Adipocyte (in vitro differentiated cells): ENCODE results near the gene CLEC16A.

Experiments used
- DNase-seq: peaks from one replicate; pipeline ENCODE4 v3.0.0-alpha.2; 2015; ENCODE audit warnings: low read depth
- H3K27me3 ChIP-seq: replicated peaks from 2 replicates; pipeline ENCODE4 v1.7.0; 2013; ENCODE audit warnings: mild to moderate bottlenecking, low read length, moderate library complexity; ENCODE audit not compliant: control insufficient read depth, insufficient read depth
- H3K36me3 ChIP-seq: 2 replicates; pipeline ENCODE4 v1.7.0; 2013; ENCODE audit warnings: low read length, mild to moderate bottlenecking, moderate library complexity; ENCODE audit not compliant: control insufficient read depth, insufficient read depth, severe bottlenecking
- H3K4me1 ChIP-seq: 2 replicates; pipeline ENCODE4 v1.7.0; 2013; ENCODE audit warnings: mild to moderate bottlenecking, low read length, moderate library complexity; ENCODE audit not compliant: control insufficient read depth, insufficient read depth
- H3K4me3 ChIP-seq: 2 replicates; pipeline ENCODE4 v1.7.0; 2013; ENCODE audit warnings: mild to moderate bottlenecking, low read length, moderate library complexity
- H3K9ac ChIP-seq: 2 replicates; pipeline ENCODE4 v1.7.0; 2013; ENCODE audit warnings: mild to moderate bottlenecking, low read length, moderate library complexity
- H3K9me3 ChIP-seq: 2 replicates; pipeline ENCODE4 v1.7.0; 2013; ENCODE audit warnings: mild to moderate bottlenecking, low read length, moderate library complexity; ENCODE audit not compliant: control insufficient read depth

The CLEC16A gene

DNA sequence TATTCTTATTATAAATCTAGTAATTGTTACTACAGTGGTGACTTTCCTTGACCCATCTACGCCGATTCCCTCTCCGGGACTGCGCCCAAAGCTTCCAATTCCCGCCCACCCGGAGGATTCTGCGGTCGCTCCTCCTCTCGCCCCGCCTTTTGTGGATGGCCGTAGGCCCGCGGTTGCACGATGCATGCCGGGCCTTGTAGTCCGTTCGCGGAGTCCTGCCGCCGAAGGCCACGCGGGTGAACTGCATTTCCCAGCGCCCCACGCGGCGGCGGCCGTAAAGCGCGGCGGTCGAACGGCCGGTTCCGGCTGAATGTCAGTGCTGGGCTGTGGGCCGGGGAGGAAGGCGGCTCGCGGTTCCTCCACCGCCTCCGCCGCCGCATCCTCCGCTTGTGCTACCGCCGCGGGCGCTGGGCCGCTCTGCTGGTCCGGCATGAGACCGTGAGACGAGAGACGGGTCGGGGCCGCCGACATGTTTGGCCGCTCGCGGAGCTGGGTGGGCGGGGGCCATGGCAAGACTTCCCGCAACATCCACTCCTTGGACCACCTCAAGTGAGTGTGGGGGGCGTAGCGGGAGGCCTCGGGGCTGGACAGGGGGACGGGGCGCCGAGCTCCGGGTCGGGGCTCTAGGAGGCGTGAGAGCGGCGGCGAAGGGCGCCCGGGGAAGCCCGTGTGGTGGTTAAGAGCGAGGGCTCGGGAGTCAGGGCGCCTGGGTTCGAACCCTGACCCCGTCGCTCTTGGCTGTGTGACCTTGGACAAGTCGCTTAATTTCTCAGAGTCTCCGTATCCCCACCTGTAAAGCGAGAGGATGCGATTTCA lies at the start of gene CLEC16A:
Gene CLEC16A (plus strand): TSS at position 316 of the 816 bp plus-strand sequence. CDS start 154 bp downstream, at position 470.
- H3K4me3 ChIP-seq = peak within 1 kb of the TSS; percentile 93
- peak within 1 kb of the TSS; percentile 86 for H3K9ac ChIP-seq

GRCh38 chr16:10895053-10895946 lies 49.1 kb upstream of the CLEC16A start:
- H3K9ac ChIP-seq = no peak overlapping the region
- no peaks in the 10 kb centered on the region for H3K36me3 ChIP-seq
- no peak overlapping the region for H3K4me3 ChIP-seq
- no peaks in the 10 kb centered on the region for H3K4me1 ChIP-seq
- no peaks in the 10 kb centered on the region for H3K9me3 ChIP-seq
- peak; percentile 64 for DNase-seq
- H3K27me3 ChIP-seq = peaks cover 5% of the 10 kb centered on the region

More for the DNA sequence above, at the start of gene CLEC16A:
- no peaks in the 10 kb centered on the region for H3K9me3 ChIP-seq
- H3K27me3 ChIP-seq = no peaks in the 10 kb centered on the region
- peaks cover 66% of the 10 kb centered on the region for H3K4me1 ChIP-seq
- no peaks in the 10 kb centered on the region for H3K36me3 ChIP-seq
- DNase-seq = peak; percentile 99

- Histone ChIP-seq H3K4me3 (no peak overlapping the region), H3K36me3 (no peaks in the 10 kb centered on the region), H3K9me3 (no peaks in the 10 kb centered on the region), H3K4me1 (no peaks in the 10 kb centered on the region), H3K27me3 (peaks cover 5% of the 10 kb centered on the region), H3K9ac (no peak overlapping the region)
- DNase-seq = no peak
These were observed 48.2 kb upstream of the CLEC16A start for GRCh38 chr16:10896165-10896564.

DNA sequence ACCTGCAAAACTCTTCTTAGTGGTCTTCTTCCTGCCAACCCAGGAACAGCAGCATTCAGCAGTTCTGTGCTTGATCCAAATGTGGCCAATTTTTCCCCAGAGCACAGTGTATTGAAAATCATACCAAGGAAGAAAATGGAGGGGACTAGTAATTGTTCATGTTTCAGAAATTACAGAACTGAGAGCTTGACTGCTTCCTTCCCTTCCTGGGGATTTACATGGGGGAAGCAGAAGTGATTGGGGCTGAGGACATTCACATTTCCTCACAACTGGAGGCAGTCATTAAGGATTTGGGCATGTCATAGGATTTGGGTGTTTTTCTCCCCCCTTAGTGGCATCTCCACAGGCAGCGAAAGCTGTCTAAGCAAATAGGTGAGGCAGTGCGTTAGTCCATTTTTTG lies 47.6 kb upstream of the CLEC16A start:
- Histone ChIP-seq H3K36me3 (no peaks in the 10 kb centered on the region), H3K4me3 (no peak overlapping the region), H3K4me1 (no peaks in the 10 kb centered on the region), H3K9ac (no peak overlapping the region), H3K9me3 (no peaks in the 10 kb centered on the region), H3K27me3 (peaks cover 5% of the 10 kb centered on the region)
- no peak for DNase-seq

- Histone ChIP-seq H3K4me3 (no peak overlapping the region), H3K36me3 (no peaks in the 10 kb centered on the region), H3K4me1 (no peaks in the 10 kb centered on the region), H3K9me3 (no peaks in the 10 kb centered on the region), H3K27me3 (peaks cover 5% of the 10 kb centered on the region), H3K9ac (no peak overlapping the region)
- DNase-seq = no peak
These were observed 47.2 kb upstream of the CLEC16A start for GRCh38 chr16:10897134-10897533.

DNA sequence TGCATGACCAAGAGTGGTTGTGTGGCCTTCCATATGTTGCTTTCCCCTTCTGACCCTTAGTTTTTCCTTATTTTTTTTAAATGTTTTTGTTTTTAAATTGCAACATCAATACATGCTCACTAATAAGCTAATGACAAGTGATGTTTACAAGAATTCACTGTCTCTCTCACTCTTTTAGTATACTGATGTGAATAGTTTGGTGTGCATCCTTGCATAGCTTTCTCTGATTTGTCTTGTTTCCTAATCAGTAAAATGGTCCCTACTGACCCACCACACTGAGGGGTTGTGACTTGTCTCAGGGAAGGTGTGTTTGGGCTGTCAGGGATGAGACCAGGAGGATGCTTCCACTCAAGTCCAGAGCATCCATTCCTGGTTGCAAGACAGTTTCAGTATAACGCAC lies 41.4 kb upstream of the CLEC16A start:
- Histone ChIP-seq H3K9ac (no peak overlapping the region), H3K36me3 (no peaks in the 10 kb centered on the region), H3K9me3 (peaks cover 10% of the 10 kb centered on the region), H3K4me3 (no peak overlapping the region), H3K4me1 (no peaks in the 10 kb centered on the region), H3K27me3 (no peaks in the 10 kb centered on the region)
- no peak for DNase-seq

DNA sequence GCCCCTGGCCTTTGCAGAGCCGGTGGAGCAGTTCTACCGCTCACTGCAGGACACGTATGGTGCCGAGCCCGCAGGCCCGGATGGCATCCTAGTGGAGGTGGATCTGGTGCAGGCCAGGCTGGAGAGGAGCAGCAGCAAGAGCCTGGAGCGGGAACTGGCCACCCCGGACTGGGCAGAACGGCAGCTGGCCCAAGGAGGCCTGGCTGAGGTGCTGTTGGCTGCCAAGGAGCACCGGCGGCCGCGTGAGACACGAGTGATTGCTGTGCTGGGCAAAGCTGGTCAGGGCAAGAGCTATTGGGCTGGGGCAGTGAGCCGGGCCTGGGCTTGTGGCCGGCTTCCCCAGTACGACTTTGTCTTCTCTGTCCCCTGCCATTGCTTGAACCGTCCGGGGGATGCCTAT lies 37.9 kb upstream of the CLEC16A start:
- H3K9ac ChIP-seq = no peak overlapping the region
- no peaks in the 10 kb centered on the region for H3K27me3 ChIP-seq
- H3K4me1 ChIP-seq = no peaks in the 10 kb centered on the region
- DNase-seq = no peak
- H3K36me3 ChIP-seq = no peaks in the 10 kb centered on the region
- H3K4me3 ChIP-seq = no peak overlapping the region
- H3K9me3 ChIP-seq = peaks cover 10% of the 10 kb centered on the region

- H3K36me3 ChIP-seq = no peaks in the 10 kb centered on the region
- no peaks in the 10 kb centered on the region for H3K27me3 ChIP-seq
- no peaks in the 10 kb centered on the region for H3K4me1 ChIP-seq
- DNase-seq = no peak
- no peak overlapping the region for H3K4me3 ChIP-seq
- H3K9ac ChIP-seq = no peak overlapping the region
- H3K9me3 ChIP-seq = peaks cover 10% of the 10 kb centered on the region
These were observed 37.2 kb upstream of the CLEC16A start for GRCh38 chr16:10906914-10907756.

- H3K9me3 ChIP-seq = peaks cover 7% of the 10 kb centered on the region
- DNase-seq = no peak
- no peaks in the 10 kb centered on the region for H3K36me3 ChIP-seq
- no peak overlapping the region for H3K4me3 ChIP-seq
- no peaks in the 10 kb centered on the region for H3K27me3 ChIP-seq
- H3K4me1 ChIP-seq = no peaks in the 10 kb centered on the region
- no peak overlapping the region for H3K9ac ChIP-seq
These were observed 36.7 kb upstream of the CLEC16A start for GRCh38 chr16:10907757-10908045.

DNA sequence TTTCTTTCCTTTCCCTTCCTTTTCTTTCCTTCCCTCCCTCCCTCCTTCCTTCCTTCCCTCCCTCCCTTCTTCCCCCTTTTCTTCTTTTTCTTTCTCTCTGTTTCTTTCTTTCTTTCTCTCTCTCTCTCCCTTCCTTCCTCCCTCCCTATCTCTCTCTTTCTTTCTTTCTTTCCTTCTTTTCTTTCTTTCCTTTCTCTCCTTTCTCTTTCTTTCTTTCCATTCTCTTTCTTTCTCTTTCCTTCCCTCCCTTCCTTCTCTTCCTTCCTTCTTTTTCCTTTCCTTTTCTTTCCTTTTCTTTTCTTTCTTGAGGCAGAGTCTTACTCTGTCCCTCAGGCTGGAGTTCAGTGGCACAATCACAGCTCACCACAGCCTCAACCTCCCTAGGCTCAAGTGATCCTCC lies 33.1 kb upstream of the CLEC16A start:
- no peaks in the 10 kb centered on the region for H3K27me3 ChIP-seq

GRCh38 chr16:10916534-10916933 lies 27.8 kb upstream of the CLEC16A start:
- Histone ChIP-seq H3K9me3 (no peaks in the 10 kb centered on the region), H3K9ac (no peak overlapping the region), H3K4me1 (peaks cover 9% of the 10 kb centered on the region), H3K27me3 (no peaks in the 10 kb centered on the region), H3K4me3 (no peak overlapping the region), H3K36me3 (no peaks in the 10 kb centered on the region)
- no peak for DNase-seq

More for the DNA sequence above, 33.1 kb upstream of the CLEC16A start:
- DNase-seq = no peak
- H3K9me3 ChIP-seq = no peaks in the 10 kb centered on the region
- H3K36me3 ChIP-seq = no peaks in the 10 kb centered on the region
- H3K9ac ChIP-seq = no peak overlapping the region
- H3K4me1 ChIP-seq = no peaks in the 10 kb centered on the region
- no peak overlapping the region for H3K4me3 ChIP-seq
